ENCODE results near the gene BCAM. TPM values are rescaled to one million over a fixed set of nuclear protein-coding genes. Genes with fewer than 3 reads are reported as not detected.

Gene BCAM
- polyA plus RNA-seq, 3 donors: 0.09 TPM; not detected in 2

DNA sequence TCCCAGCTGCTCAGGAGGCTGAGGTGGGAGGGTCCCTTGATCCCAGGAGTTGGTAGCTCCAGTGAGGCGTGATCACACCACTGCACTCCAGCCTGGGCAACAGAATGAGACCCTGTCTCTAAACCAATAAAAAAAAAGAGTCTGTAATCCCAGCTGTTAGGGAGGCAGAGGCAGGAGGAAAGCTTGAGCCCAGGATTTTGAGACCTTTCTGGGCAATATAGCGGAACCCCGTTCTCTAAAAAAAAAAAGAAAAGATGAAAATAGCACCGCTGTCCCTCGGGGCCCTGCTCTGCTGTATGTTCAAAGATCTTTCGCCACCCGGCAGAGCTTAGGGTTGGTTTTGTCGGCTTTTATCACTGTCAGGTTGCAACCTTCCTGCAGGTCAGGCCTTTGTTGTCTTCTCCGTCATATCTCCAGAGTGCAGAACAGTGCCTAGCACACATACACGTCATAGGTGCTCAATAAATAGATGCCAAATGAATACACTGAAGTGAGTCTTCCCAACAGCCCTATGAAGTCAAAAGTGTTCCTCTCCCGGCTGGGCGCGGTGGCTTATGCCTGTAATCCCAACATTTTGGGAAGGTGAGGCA, 13.4 kb upstream of the BCAM start:
- H3K27ac ChIP-seq (ENCODE audit: low read depth in 1 of 2, low read length in 2 of 2): no peak overlapping the region

DNA sequence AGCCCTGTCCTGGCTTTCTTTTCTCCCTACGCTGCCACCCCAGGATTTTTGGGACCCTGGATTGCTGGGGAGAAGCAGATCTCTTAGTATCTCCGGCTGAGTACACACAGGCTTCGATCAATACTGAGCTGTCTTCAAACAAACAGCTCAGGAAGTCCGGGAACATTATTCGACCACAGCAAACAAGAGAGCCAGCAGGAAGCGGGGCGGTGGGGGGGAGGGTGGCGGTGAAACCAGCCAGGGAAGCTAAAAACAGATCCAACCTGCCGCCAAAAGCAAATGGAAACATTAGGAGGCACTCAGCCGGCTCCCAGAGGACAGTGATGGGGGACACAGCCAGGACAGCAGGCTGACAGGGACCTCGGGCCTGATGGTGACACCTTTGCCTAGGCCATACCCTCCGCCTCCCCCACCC, 12.2 kb upstream of the BCAM start:
- Histone ChIP-seq H3K4me1 (ENCODE audit: control insufficient read depth in 1 of 2, insufficient read depth in 2 of 2, low read length in 2 of 2) (peaks cover 3 to 5% of the 10 kb centered on the region in 2 donors), H3K9me3 (replicated peaks in 1 of 2; ENCODE audit: control insufficient read depth in 1 of 2, insufficient read depth in 1 of 2, low read length in 2 of 2) (no peaks in the 10 kb centered on the region), H3K79me2 (ENCODE audit: insufficient read depth, low read length) (no peaks in the 10 kb centered on the region), H2AFZ (ENCODE audit: insufficient read depth, low read depth, low read length, poor library complexity, severe bottlenecking) (peak overlapping the region; percentile 36), H4K20me1 (ENCODE audit: insufficient read depth, low read length) (no peaks in the 10 kb centered on the region), H3K27ac (ENCODE audit: low read depth in 1 of 2, low read length in 2 of 2) (no peak overlapping the region), H3K36me3 (replicated peaks in 1 of 2; ENCODE audit: control insufficient read depth in 1 of 2, insufficient read depth in 2 of 2, low read length in 2 of 2) (no peaks in the 10 kb centered on the region), H3K9ac (ENCODE audit: insufficient read depth, low read length, poor library complexity, severe bottlenecking) (no peak overlapping the region), H3K4me3 (replicated peaks in 1 of 3; ENCODE audit: low read depth in 2 of 3, low read length in 3 of 3) (no peak overlapping the region), H3K27me3 (ENCODE audit: control insufficient read depth in 2 of 2, insufficient read depth in 2 of 2, low read length in 2 of 2) (no peaks in the 10 kb centered on the region), H3K4me2 (replicated peaks; ENCODE audit: extremely low read depth, low read length, poor library complexity, severe bottlenecking) (no peak overlapping the region)
- Mint-ChIP-seq H3K4me1 (peaks cover 4% of the 10 kb centered on the region), H3K27ac (no peak overlapping the region), H3K4me3 (no peak overlapping the region), H3K36me3 (no peaks in the 10 kb centered on the region), H3K27me3 (ENCODE audit: low read depth in 3 of 3) (peaks cover 2 to 12% (median 3%) of the 10 kb centered on the region in 3 donors), H3K9me3 (no peaks in the 10 kb centered on the region)
- intact Hi-C loops (cut with micrococcal nuclease): no loop called here
- 2% methylated on average over 6 of the region's 12 CpGs for WGBS (ENCODE audit: insufficient coverage)
- TF ChIP-seq, protein P1, sequence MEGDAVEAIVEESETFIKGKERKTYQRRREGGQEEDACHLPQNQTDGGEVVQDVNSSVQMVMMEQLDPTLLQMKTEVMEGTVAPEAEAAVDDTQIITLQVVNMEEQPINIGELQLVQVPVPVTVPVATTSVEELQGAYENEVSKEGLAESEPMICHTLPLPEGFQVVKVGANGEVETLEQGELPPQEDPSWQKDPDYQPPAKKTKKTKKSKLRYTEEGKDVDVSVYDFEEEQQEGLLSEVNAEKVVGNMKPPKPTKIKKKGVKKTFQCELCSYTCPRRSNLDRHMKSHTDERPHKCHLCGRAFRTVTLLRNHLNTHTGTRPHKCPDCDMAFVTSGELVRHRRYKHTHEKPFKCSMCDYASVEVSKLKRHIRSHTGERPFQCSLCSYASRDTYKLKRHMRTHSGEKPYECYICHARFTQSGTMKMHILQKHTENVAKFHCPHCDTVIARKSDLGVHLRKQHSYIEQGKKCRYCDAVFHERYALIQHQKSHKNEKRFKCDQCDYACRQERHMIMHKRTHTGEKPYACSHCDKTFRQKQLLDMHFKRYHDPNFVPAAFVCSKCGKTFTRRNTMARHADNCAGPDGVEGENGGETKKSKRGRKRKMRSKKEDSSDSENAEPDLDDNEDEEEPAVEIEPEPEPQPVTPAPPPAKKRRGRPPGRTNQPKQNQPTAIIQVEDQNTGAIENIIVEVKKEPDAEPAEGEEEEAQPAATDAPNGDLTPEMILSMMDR (IDR thresholded peaks at IDR 0.05): no peak
- no peak for DNase-seq

More for the DNA sequence above, 13.4 kb upstream of the BCAM start:
- no peak for DNase-seq
- no peaks in the 10 kb centered on the region for H3K79me2 ChIP-seq (ENCODE audit: insufficient read depth, low read length)
- H3K36me3 Mint-ChIP-seq: no peaks in the 10 kb centered on the region
- no peaks in the 10 kb centered on the region for H4K20me1 ChIP-seq (ENCODE audit: insufficient read depth, low read length)
- H3K9me3 ChIP-seq (replicated peaks in 1 of 2; ENCODE audit: control insufficient read depth in 1 of 2, insufficient read depth in 1 of 2, low read length in 2 of 2): no peaks in the 10 kb centered on the region
- TF ChIP-seq, protein P1 (IDR thresholded peaks at IDR 0.05): no peak
- H3K36me3 ChIP-seq (replicated peaks in 1 of 2; ENCODE audit: control insufficient read depth in 1 of 2, insufficient read depth in 2 of 2, low read length in 2 of 2): no peaks in the 10 kb centered on the region
- H3K4me1 ChIP-seq (ENCODE audit: control insufficient read depth in 1 of 2, insufficient read depth in 2 of 2, low read length in 2 of 2): peaks cover 3 to 4% of the 10 kb centered on the region in 2 donors
- peaks cover 2 to 15% (median 3%) of the 10 kb centered on the region in 3 donors for H3K27me3 Mint-ChIP-seq (ENCODE audit: low read depth in 3 of 3)
- H3K4me3 ChIP-seq (replicated peaks in 1 of 3; ENCODE audit: low read depth in 2 of 3, low read length in 3 of 3): no peak overlapping the region
- no peak overlapping the region for H2AFZ ChIP-seq (ENCODE audit: insufficient read depth, low read depth, low read length, poor library complexity, severe bottlenecking)
- no peak overlapping the region for H3K27ac Mint-ChIP-seq
- no peak overlapping the region for H3K4me2 ChIP-seq (replicated peaks; ENCODE audit: extremely low read depth, low read length, poor library complexity, severe bottlenecking)
- peaks cover 4% of the 10 kb centered on the region for H3K4me1 Mint-ChIP-seq
- no peak overlapping the region for H3K4me3 Mint-ChIP-seq
- no peaks in the 10 kb centered on the region for H3K9me3 Mint-ChIP-seq
- H3K9ac ChIP-seq (ENCODE audit: insufficient read depth, low read length, poor library complexity, severe bottlenecking): no peak overlapping the region
- WGBS (ENCODE audit: insufficient coverage): 97% methylated on average over 10 of the region's 13 CpGs
- no peaks in the 10 kb centered on the region for H3K27me3 ChIP-seq (ENCODE audit: control insufficient read depth in 2 of 2, insufficient read depth in 2 of 2, low read length in 2 of 2)
- intact Hi-C loops (cut with micrococcal nuclease): no loop called here
